NCI-H748 (cell line): Measurements from ENCODE around the gene HIBCH.
"Not testable (repeated sequence)": the region's sequence is repeated elsewhere in the genome, so short reads cannot be mapped to it uniquely, and the experiment has no call there.

Experiments
- DNase-seq: peaks from one replicate; lab custom pipeline; 2025; ENCODE audit not compliant: unreplicated experiment; lab: John Stamatoyannopoulos, UW

HIBCH gene

DNA sequence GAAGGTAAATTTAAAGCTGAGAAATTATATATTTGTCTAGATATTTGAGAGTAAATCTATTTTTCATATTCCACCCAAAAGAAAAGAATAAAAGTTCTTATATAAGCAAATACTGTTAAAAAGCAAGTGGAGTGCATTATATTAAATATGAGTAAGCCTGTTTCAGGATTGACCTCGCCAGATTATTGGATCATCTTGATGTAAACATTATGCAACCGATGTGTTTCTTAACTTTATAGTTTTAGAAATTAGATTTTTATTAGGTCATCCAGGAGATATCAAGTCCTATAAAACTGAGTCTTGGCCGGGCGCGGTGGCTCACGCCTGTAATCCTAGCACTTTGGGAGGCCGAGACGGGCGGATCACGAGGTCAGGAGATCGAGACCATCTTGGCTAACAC lies 156.8 kb downstream of the HIBCH start:
- DNase-seq, result no peak

DNA sequence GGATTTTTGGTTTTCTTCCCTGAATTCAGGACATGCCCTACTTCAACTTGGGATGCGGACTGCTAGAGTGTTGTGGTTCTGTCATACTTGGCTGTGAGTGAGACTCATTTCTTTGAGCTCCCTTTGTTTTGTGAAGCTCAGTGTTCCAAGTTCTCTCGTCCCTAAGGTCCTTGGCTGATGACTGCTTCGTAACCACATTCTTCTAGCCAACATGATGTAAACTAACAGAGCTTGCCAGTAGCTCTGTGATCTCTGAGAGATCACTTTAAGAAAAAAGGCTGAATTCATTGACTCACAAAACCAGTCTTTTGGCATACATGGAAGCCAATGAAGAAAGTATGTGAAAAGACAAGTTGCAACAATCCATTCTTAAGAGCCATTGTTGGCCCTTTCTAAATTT lies 160.2 kb downstream of the HIBCH start:
- DNase-seq, result no peak

DNA sequence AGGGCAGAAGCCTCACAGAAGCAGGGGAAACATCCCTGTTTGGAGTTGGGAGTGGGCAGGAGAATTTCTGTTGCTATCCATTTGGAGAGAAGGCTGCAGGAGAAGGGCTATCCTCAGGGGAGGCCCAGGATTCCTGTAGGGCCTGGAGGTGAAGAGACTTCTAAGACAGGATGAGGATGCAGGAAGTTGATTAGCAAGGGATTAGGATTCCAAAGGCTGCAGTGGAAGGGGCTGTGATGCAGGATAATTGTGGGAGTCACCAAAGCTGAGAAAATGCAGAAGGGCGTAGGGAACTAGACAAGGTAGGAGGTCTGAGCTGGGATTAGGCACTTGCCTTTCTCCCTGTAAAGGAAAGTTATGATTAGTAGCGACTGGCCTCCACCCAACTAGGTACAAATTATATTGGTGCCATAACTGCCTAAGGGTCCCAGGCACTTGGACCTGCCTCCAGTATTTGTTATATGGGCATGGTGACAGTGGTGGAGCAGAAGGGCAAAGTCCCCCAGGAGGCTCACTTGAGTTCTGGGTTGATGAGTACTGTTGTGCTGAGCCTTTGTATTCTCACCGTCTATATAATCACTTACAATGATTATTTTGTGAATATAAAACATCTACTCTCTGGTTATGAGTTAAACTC lies 160.7 kb downstream of the HIBCH start:
- no peak for DNase-seq

DNA sequence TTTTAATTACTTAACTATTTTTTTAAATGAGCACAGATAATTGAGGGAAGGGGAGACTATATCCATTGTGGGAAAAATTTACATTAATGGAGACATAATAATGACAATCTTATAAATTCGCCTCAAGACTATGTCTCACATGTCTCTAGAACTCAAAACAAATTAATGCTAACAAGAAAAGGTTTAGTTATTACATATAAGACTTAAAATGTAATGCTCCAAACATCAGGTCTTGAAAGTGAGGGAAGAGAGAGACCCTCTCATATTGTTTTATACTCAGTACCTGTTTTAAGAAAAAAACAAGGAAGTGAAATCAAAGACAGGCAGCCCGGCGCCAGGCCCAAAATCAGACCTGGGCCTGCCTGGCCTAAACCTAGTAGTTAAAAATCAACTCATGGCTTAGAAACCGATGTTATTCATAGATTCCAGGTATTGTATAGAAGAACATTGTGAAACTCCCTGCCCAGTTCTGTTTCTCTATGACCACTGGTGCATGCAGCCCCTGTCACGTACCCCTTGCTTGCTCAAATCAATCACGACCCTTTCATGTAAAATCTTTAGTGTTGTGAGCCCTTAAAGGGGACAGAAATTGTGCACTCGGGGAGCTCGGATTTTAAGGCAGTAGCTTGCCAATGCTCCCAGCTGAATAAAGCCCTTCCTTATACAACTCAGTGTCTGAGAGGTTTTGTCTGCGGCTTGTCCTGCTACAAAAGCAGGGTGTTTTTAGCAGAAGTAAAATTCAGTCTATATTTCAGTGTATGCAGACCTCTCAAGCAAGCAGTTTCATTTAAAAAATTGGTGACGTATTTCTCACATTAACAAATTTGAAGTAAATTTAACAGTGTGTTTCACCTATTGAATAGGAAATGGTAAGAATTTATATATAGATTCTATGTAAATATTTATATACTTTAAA lies 161.8 kb downstream of the HIBCH start:
- not testable (repeated sequence) for DNase-seq

DNA sequence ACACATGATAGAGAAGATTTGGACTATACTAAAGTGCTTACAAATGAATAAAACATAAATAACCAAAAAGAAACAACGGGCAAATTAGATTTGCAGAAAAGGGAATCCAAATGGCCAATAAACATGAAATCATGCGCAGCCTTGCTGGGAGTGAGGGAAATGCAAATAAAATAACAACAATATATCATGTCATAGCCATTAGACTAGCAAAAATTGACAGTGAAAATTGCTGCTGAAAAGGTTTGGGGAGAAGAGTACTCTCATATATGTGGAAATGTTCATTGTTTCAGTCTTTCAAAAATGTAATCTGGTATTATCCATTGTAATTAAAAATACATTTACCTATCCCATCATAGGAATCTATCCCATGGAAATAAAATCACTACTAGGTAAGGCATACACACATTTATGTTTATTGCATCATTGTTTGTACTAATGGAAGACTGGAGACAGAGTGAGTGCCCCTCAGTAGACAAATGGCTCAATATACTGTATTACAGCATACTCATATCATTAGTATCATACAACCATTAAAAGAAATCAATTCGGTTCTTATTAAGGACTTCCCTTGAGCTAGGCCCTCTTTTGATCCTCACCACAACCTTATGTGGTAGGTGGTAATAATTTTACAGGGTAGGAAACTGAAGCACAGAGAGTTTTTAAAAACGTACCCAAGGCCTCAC lies 163.0 kb downstream of the HIBCH start:
- no peak for DNase-seq
